NT2/D1 (cell line): ENCODE results near the gene SGPP2.

Source experiments
- DNase-seq: peaks from one replicate; pipeline ENCODE4 v3.0.0-alpha.2; 2011; ENCODE audit warnings: low read depth, low spot score
- H3K27me3 ChIP-seq: 2 replicates; pipeline ENCODE4 v1.6.0; 2011; ENCODE audit warnings: mild to moderate bottlenecking; ENCODE audit not compliant: insufficient read length, insufficient read depth
- H3K36me3 ChIP-seq: 2 replicates; pipeline ENCODE4 v1.6.1; 2011; ENCODE audit warnings: mild to moderate bottlenecking, low read length, mixed read lengths; ENCODE audit not compliant: insufficient read depth, insufficient read length
- H3K4me1 ChIP-seq: 2 replicates; pipeline ENCODE4 v1.5.1; 2011; ENCODE audit not compliant: insufficient read depth, insufficient read length
- H3K4me3 ChIP-seq: 2 replicates; pipeline ENCODE4 v1.5.1; 2011; ENCODE audit warnings: low read depth; ENCODE audit not compliant: insufficient read length
- H3K9ac ChIP-seq: 2 replicates; pipeline ENCODE4 v1.6.0; 2011; ENCODE audit warnings: low read depth; ENCODE audit not compliant: insufficient read length
- H3K9me3 ChIP-seq: 2 replicates; pipeline ENCODE4 v1.5.1; 2011; ENCODE audit warnings: mild to moderate bottlenecking, low read length; ENCODE audit not compliant: insufficient read depth
- SUZ12 ChIP-seq: IDR thresholded peaks from 2 replicates; pipeline ENCODE4 v1.6.1; 2011; ENCODE audit not compliant: insufficient read length, insufficient read depth; ENCODE audit errors: extremely low read depth
- YY1 ChIP-seq: IDR thresholded peaks from 2 replicates; pipeline ENCODE4 v1.6.1; 2011; ENCODE audit not compliant: insufficient read length, insufficient read depth
- ZNF274 ChIP-seq: IDR thresholded peaks from 2 replicates; pipeline ENCODE4 v1.6.1; 2011; ENCODE audit warnings: mild to moderate bottlenecking, low read depth, low read length

SGPP2 gene

DNA sequence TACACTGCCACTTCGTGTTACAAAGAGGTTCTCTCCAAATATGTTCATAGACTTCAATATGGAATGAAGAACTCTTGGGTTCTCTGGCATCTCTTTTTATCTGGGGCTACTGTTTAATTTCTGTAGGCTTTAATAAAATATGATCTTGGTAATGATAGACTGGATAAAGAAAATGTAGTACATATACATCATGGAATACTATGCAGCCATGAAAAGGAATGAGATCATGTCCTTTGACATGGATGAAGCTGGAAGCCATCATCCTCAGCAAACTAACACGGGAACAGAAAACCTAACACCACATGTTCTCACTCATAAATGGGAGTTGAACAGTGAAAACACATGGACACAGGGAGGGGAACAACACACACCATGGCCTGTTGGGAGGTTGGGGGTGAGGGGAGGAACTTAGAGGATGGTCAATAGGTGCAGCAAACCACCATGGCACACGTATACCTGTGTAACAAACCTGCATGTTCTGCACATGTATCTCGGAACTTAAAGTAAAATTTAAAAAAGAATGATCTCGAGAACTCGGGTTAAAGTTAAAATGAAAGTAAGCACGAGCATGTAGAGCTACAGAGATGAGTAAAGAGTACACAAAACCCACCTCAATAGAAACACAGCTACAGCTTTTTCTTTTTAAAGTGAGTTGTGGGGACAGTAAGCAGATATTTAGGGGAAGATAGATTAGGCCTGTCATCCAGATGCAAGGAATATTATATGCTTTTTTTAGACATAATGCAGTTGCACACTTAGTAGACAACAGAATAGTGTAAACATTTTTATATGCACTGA is 102.3 kb downstream of the SGPP2 start:
- no peak for DNase-seq
- TF ChIP-seq ZNF274 (no peak), SUZ12 (no peak), YY1 (no peak)
- no peak overlapping the region for H3K9ac ChIP-seq
- no peaks in the 10 kb centered on the region for H3K27me3 ChIP-seq
- no peak overlapping the region for H3K4me3 ChIP-seq
- H3K4me1 ChIP-seq, result no peaks in the 10 kb centered on the region
- no peaks in the 10 kb centered on the region for H3K9me3 ChIP-seq
- no peaks in the 10 kb centered on the region for H3K36me3 ChIP-seq

DNA sequence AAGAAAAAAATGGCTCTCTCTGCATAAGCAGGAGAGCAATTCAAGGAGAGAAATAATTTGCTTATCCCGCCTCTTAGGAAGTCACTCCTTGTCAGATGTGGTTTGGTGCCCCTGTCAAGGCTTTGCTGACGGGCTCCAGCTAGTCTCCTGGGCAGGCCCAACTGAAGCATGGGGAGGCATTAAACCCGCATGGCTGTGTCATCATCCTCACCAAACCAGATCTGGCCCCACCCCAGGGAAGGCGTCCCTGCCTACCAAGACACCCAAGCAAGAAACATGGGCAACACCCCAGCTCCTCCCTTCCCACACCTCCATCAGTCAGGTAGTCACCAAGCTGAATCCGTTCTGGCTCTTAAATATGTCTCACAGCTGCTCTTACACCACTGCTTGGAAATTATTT is 108.0 kb downstream of the SGPP2 start:
- Histone ChIP-seq H3K36me3 (no peaks in the 10 kb centered on the region), H3K9me3 (no peaks in the 10 kb centered on the region), H3K9ac (no peak overlapping the region), H3K4me3 (no peak overlapping the region), H3K4me1 (peaks cover 3% of the 10 kb centered on the region), H3K27me3 (peaks cover 8% of the 10 kb centered on the region)
- no peak for DNase-seq
- TF ChIP-seq YY1 (no peak), ZNF274 (no peak), SUZ12 (no peak)

GRCh38 chr2:222535477-222535876 is 111.1 kb downstream of the SGPP2 start:
- no peak for TF ChIP-seq ZNF274
- no peak for TF ChIP-seq SUZ12
- TF ChIP-seq YY1, result no peak

GRCh38 chr2:222538535-222538934 is 114.2 kb downstream of the SGPP2 start:
- Histone ChIP-seq H3K27me3 (peaks cover 4% of the 10 kb centered on the region), H3K9me3 (0 out of 2 replicates have a peak, but pooled peaks cover 7% of the 10 kb centered on the region), H3K36me3 (no peaks in the 10 kb centered on the region), H3K4me3 (no peak overlapping the region), H3K4me1 (peaks cover 3% of the 10 kb centered on the region), H3K9ac (no peak overlapping the region)
- TF ChIP-seq ZNF274 (no peak), SUZ12 (no peak), YY1 (no peak)
- no peak for DNase-seq

More at GRCh38 chr2:222535477-222535876, 111.1 kb downstream of the SGPP2 start:
- DNase-seq, result no peak
- H3K27me3 ChIP-seq, result peaks cover 8% of the 10 kb centered on the region
- H3K9me3 ChIP-seq, result 0 out of 2 replicates have a peak, but pooled peaks cover 7% of the 10 kb centered on the region
- no peaks in the 10 kb centered on the region for H3K36me3 ChIP-seq
- no peak overlapping the region for H3K9ac ChIP-seq
- H3K4me3 ChIP-seq, result no peak overlapping the region
- peaks cover 3% of the 10 kb centered on the region for H3K4me1 ChIP-seq

- Histone ChIP-seq H3K4me3 (no peak overlapping the region), H3K9ac (no peak overlapping the region), H3K4me1 (peaks cover 3% of the 10 kb centered on the region), H3K27me3 (no peaks in the 10 kb centered on the region), H3K36me3 (no peaks in the 10 kb centered on the region), H3K9me3 (no peaks in the 10 kb centered on the region)
- no peak for DNase-seq
- TF ChIP-seq SUZ12 (no peak), ZNF274 (no peak), YY1 (no peak)
These were observed 120.3 kb downstream of the SGPP2 start for GRCh38 chr2:222544661-222545060.

DNA sequence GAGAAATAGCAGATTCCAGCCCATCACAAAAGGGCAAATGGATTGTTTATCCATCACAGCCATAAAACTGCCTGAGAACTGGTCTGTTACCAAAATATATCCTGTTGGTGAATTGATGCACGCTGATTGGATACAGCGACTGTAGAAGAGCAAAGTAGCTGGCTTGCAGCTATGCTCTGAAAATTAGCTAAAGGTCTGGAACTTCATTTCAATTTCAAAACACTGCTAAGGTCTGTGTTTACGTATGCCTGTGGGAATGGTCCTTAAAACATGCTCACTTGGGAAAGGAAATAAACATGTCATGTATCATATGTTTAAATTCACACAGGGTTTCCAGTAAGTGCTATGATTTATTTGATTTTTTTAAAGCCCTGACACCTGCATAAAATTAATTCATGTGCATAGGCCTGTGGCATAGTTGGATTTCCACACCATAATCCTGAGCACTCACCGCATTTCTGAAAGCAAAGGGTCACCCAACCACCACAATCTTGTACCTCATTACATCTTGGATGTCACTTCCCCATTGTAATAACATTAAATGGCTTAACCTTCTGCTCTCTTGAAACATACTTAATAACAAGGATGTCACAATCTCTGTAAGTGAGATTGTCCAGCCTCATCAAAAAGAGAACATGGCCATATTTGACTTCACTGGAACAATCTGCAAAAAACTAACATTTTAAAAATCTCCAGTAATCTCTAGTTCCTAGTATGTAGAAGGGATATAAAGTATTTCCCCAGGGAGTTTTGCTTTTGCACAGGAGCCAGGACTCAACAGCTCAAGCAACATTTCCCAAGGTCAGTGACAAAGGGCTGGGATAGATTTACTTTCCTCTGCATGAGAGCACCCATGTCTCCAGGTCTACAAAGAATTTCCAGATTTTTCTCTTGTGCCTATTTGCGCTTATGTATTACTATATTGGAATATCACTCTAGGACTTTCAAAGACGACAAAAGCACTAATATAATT is 121.8 kb downstream of the SGPP2 start:
- TF ChIP-seq SUZ12 (no peak), ZNF274 (no peak), YY1 (no peak)
- Histone ChIP-seq H3K4me3 (no peak overlapping the region), H3K9ac (no peak overlapping the region), H3K27me3 (no peaks in the 10 kb centered on the region), H3K9me3 (no peaks in the 10 kb centered on the region), H3K4me1 (peaks cover 3% of the 10 kb centered on the region), H3K36me3 (no peaks in the 10 kb centered on the region)
- no peak for DNase-seq

DNA sequence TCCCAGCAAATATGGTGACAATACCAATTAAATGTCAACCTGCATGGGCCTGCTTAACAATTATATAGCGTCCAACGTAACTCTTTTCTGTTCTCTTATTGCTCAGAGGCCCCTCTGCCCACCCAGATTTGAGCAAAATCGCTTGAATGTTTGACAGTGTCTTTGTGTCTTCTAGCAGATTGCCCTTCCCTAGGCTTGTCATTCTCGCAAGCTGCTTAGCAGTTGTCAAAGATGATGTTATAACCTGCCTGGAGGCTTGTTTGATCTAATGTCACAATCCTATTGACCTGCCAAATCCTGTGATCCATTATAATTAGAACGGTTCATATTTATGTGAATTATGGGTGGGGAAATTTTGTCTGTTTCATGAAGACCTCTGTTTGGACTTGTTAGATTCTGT is 122.7 kb downstream of the SGPP2 start:
- H3K36me3 ChIP-seq, result no peaks in the 10 kb centered on the region
- H3K9me3 ChIP-seq, result peaks cover 5% of the 10 kb centered on the region; the same call in 1 of the 2 replicates
- H3K27me3 ChIP-seq, result no peaks in the 10 kb centered on the region
- no peak for DNase-seq
- TF ChIP-seq YY1 (no peak), SUZ12 (no peak)
- peaks cover 3% of the 10 kb centered on the region for H3K4me1 ChIP-seq
- no peak overlapping the region for H3K9ac ChIP-seq
- H3K4me3 ChIP-seq, result no peak overlapping the region
